Common myeloid progenitor, CD34-positive (primary cell): ENCODE results near the gene CRYL1.

Experiments used
- CTCF ChIA-PET: fragments of 350-600 bp; sonication (Branson Sonifier 250); formaldehyde crosslinking; loops from one replicate; lab custom pipeline; 2021; ENCODE audit warnings: antibody characterized with exemption; lab: Charles Lee
- POLR2A ChIA-PET: fragments of 350-600 bp; sonication (Branson Sonifier 250); formaldehyde crosslinking; loops from one replicate; lab custom pipeline; 2021; ENCODE audit warnings: antibody characterized with exemption; lab: Charles Lee
- DNase-seq, 3 donors: peaks; one replicate each; pipeline versions ENCODE4 v3.0.0 to v3.0.0-alpha.2; 2013
- H3K27ac ChIP-seq, 2 experiments: 1 replicate in 1 of 2; 2 replicates in 1 of 2; pipeline ENCODE4 v1.7.0; 2013; ENCODE audit warnings: inconsistent platforms in 2 of 2, low read length in 2 of 2, mild to moderate bottlenecking in 2 of 2, low read depth in 1 of 2, moderate library complexity in 1 of 2; ENCODE audit not compliant: severe bottlenecking in 2 of 2, insufficient read depth in 1 of 2, poor library complexity in 1 of 2
- H3K27me3 ChIP-seq, 5 experiments: replicated peaks in 2 of 5; 1 replicate in 3 of 5; 2 replicates in 2 of 5; pipeline versions ENCODE4 v1.6.1 to v1.7.0; 2013; ENCODE audit warnings: low read length in 4 of 5, mild to moderate bottlenecking in 2 of 5, moderate library complexity in 2 of 5, inconsistent platforms in 1 of 5; ENCODE audit not compliant: insufficient read depth in 5 of 5, control insufficient read depth in 4 of 5
- H3K36me3 ChIP-seq, 4 experiments: 1 replicate in 2 of 4; 2 replicates in 2 of 4; pipeline versions ENCODE4 v1.6.1 to v1.7.0; 2013; ENCODE audit warnings: low read length in 3 of 4, control low read depth in 1 of 4, mild to moderate bottlenecking in 1 of 4; ENCODE audit not compliant: control insufficient read depth in 4 of 4, insufficient read depth in 4 of 4
- H3K4me1 ChIP-seq, 4 experiments: 1 replicate in 3 of 4; 2 replicates in 1 of 4; pipeline versions ENCODE4 v1.6.1 to v1.7.1; 2013; ENCODE audit warnings: low read length in 3 of 4, mild to moderate bottlenecking in 3 of 4, control low read depth in 1 of 4, inconsistent platforms in 1 of 4, moderate library complexity in 1 of 4; ENCODE audit not compliant: control insufficient read depth in 4 of 4, insufficient read depth in 4 of 4; ENCODE audit errors: control extremely low read depth in 1 of 4
- H3K4me3 ChIP-seq, 7 experiments: 1 replicate in 4 of 7; 2 replicates in 3 of 7; pipeline versions ENCODE4 v1.5.1 to v1.7.0; 2013; ENCODE audit warnings: mild to moderate bottlenecking in 7 of 7, low read length in 6 of 7, moderate library complexity in 6 of 7, inconsistent platforms in 2 of 7, low read depth in 2 of 7, control low read depth in 1 of 7; ENCODE audit not compliant: insufficient read depth in 4 of 7, control insufficient read depth in 1 of 7; ENCODE audit errors: extremely low read depth in 1 of 7
- H3K9me3 ChIP-seq, 5 experiments: 1 replicate in 4 of 5; 2 replicates in 1 of 5; pipeline versions ENCODE4 v1.6.1 to v1.7.1; 2013; ENCODE audit warnings: low read length in 4 of 5, mild to moderate bottlenecking in 2 of 5, inconsistent platforms in 1 of 5, low read depth in 1 of 5, moderate library complexity in 1 of 5; ENCODE audit not compliant: control insufficient read depth in 4 of 5, insufficient read depth in 2 of 5; ENCODE audit errors: control extremely low read depth in 1 of 5
- WGBS: methylation state at CpG from one replicate; pipeline ENCODE4 v1.1.5; 2013; ENCODE audit not compliant: insufficient coverage; 5-methylcytosine and 5-hydroxymethylcytosine counted together

Gene CRYL1

DNA sequence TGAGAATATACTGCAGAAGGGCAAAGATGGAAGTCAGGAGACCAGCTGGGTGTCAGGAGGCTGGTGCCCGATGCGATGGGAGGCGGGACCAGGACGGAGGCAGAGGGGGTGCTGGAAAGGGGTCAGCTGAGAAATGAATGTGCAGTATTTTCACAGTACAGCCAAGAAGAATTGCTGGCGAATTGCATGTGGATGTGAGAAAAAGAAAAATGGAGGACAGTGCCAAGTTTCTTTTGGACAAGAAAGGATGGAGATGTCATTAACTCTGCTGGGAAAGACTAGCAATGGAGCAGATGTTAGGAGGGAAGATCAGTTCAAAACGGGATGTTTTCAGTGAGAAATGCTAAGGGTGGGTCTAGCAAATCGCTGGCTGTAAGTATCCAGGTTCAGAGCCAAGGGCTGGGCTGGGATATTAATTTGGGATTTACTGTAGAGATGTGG lies 7.0 kb downstream of the CRYL1 start:
- POLR2A ChIA-PET = no interaction called here
- Histone ChIP-seq H3K27me3 (no peaks in the 10 kb centered on the region), H3K4me1 (peaks cover 2 to 12% (median 6%) of the 10 kb centered on the region in 4 experiments), H3K36me3 (peaks cover 0 to 4% (median under 1%) of the 10 kb centered on the region in 4 experiments), H3K27ac (no peak overlapping the region), H3K4me3 (no peak overlapping the region), H3K9me3 (no peaks in the 10 kb centered on the region)
- CTCF ChIA-PET = interaction anchor here (1.1 to 1.5 kb wide), 3 partner anchors 23 to 296 kb away, joined by 3 read pairs; no protein-coding TSS in a partner anchor
- 100% methylated on average over 7 of the region's 7 CpGs for WGBS
- DNase-seq = no peak

DNA sequence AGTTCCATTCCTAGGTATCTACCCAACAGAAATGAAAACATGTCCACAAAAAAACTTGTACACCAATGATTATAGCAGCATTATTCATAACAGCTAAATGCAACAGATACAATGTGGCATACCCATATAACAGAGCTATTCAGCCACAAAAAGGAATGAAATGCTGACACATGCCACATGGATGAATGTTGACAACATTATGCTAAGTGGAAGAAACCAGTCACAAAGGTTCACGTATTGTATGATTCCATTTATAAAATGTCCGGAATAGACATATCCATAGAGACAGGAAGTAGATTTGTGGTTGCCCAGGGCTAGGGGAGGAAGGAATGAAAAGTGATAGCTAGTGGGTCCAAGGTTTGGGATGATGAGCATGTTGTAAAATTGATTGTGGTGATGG lies 10.8 kb downstream of the CRYL1 start:
- Histone ChIP-seq H3K36me3 (peaks cover 2 to 9% (median 4%) of the 10 kb centered on the region in 4 experiments), H3K4me1 (peaks cover 4 to 34% (median 23%) of the 10 kb centered on the region in 4 experiments), H3K9me3 (no peaks in the 10 kb centered on the region), H3K27me3 (no peaks in the 10 kb centered on the region), H3K27ac (no peak overlapping the region), H3K4me3 (no peak overlapping the region)
- 46% methylated on average over 2 of the region's 2 CpGs for WGBS
- ChIA-PET CTCF (no interaction called here), POLR2A (no interaction called here)
- peak in 2 of 3 donors; percentile 37 to 61 for DNase-seq

DNA sequence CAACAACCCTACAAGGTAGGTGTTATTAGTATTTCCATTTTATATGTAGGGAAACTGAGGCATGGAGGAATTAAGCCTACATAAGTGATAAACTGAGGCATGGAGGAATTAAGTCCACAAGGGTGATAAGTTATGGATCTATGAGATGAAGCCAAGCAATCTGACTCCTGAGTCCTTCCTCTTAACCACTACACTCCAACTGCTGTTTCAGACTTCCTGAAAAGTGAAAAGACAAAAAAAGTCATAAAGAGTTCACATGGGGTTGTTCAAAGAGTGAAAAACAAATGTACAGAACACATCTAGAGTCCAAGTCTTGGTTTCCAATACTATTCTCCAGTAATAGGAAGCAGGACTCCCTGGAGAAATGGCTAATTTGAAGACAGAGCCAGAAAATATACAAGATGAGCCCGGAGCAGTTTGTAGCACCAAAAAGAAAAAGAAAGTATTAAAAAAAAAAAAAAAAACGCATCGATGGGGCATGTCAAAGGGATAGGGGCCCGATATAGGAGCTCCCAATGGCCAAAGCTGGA lies 12.1 kb downstream of the CRYL1 start:
- peaks cover 0 to 9% (median 4%) of the 10 kb centered on the region in 4 experiments for H3K36me3 ChIP-seq
- no peaks in the 10 kb centered on the region for H3K9me3 ChIP-seq
- peaks cover 4 to 34% (median 23%) of the 10 kb centered on the region in 4 experiments for H3K4me1 ChIP-seq
- WGBS = 83% methylated on average over 1 of the region's 4 CpGs
- CTCF ChIA-PET = interaction anchor here (1.1 kb wide), 1 partner anchor 35 kb away, joined by 3 read pairs; no protein-coding TSS in a partner anchor
- peak in 2 of 3 donors; percentile 51 to 70 for DNase-seq
- peak overlapping the region in 1 of 2 experiments; percentile 57 for H3K27ac ChIP-seq
- POLR2A ChIA-PET = no interaction called here
- H3K27me3 ChIP-seq = no peaks in the 10 kb centered on the region
- peak overlapping the region in 2 of 7 experiments; percentile 6 to 57 for H3K4me3 ChIP-seq

DNA sequence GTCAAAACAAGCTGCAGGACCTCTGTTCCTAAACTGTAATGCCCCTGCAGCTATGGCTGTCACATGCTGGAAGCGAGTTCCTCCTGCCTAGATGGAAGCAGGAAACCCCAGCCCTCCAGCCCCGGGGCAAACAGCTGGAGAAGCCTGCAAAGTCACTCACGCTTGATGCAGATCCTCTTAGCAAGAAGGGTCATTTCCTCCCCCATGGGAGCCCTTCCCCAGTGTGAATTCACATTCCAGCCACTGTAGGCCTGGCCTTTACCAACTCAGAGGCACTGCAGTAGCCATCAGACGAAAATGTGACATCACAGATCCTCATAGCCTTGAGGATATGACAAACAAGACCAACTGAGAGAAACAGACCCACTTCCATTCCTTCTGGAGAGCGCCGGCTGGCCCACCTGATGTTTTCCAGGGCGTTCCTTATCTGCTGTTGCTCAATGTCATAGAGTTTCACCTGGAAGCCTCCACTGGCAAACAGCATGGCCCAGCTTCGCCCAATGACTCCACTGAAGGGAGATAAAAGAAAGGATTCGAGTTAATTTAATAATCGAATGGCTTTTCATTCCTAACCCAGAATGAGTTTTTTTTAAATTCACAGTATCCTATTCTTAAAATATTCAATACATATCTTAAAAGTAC lies 13.5 kb downstream of the CRYL1 start:
- Histone ChIP-seq H3K27me3 (no peaks in the 10 kb centered on the region), H3K36me3 (peaks cover 0 to 9% (median 4%) of the 10 kb centered on the region in 4 experiments), H3K27ac (no peak overlapping the region), H3K4me1 (peaks cover 4 to 36% (median 23%) of the 10 kb centered on the region in 4 experiments), H3K9me3 (no peaks in the 10 kb centered on the region), H3K4me3 (no peak overlapping the region)
- POLR2A ChIA-PET = interaction anchor here (0.5 kb wide), 1 partner anchor 488 kb away, joined by 3 read pairs; no protein-coding TSS in a partner anchor
- DNase-seq = peak in 1 of 3 donors; percentile 18
- WGBS = 57% methylated on average over 7 of the region's 10 CpGs
- CTCF ChIA-PET = interaction anchor here (0.6 to 2.1 kb wide), 6 partner anchors 11 to 315 kb away, joined by 3 to 8 read pairs (median 3); partner anchors contain the start of gene CRYL1

DNA sequence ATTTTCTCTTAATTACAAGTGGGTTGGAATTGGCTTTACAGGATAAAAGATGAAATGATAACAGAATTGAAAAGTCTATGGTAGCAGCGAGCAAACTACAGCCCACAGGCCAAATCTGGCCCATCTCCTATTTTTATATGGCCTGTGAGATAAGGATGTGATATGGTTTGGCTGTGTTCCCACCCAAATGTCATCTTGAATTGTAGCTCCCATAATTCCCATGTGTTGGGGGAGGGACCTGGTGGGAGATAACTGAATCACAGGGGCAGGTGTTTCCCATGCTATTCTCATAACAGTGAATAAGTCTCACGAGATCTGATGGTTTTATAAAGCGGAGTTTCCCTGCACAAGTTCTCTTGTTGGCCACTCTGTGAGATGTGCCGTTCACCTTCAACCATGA lies 19.0 kb downstream of the CRYL1 start:
- Histone ChIP-seq H3K27me3 (no peaks in the 10 kb centered on the region), H3K4me3 (no peak overlapping the region), H3K9me3 (no peaks in the 10 kb centered on the region), H3K36me3 (peaks cover 0 to 9% (median 4%) of the 10 kb centered on the region in 4 experiments), H3K27ac (no peak overlapping the region), H3K4me1 (peaks cover 0 to 17% (median 9%) of the 10 kb centered on the region in 4 experiments)
- ChIA-PET CTCF (interaction anchor here (1.0 to 2.0 kb wide), 3 partner anchors 12 to 44 kb away, joined by 3 to 5 read pairs (median 3); no protein-coding TSS in a partner anchor), POLR2A (no interaction called here)
- 75% methylated on average over 2 of the region's 4 CpGs for WGBS
- peak in 2 of 3 donors; percentile 43 to 62 for DNase-seq

DNA sequence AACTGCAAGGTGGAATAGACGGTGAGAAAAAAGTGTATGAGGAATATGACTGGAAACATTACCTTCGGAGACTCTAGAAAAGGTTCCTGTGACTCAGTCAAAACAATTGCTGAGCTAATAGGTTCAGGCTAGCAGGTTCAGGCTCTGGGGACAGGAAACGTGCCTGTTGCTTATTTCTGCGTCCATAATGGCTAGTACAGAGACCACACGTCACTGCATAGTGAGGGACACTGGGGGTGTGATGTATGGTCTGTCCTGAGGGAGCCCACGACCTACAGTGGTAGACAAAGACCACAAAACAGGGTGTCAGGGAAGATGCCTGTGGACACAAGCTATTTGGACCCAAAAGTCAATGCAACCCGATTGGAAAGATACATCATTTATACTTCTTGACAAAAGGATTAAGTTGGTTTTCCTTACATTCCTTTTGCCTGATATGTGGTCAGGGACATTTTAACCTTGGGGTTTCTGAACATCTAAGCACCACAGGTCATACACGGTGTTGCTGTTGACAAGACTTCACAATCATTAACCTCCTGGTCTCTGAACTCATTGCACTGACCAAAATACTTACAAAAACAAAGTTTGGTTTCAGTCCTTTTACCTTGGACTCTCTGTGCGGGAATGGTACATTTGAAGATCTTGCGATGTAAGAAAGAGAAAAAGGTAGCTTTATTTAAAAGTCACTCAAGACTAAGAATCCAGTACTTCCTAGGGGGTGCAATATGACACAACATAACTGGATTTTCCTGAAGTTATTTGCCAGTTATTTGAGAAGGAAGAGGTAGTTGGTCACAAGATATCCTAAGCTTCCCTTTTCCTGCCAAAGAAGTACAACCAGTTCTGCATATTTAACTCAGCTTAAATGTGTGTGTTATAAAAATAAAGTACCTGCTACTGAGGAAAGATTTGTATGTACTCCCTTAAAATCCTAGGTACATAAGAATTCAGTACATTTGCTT lies 20.0 kb downstream of the CRYL1 start:
- Histone ChIP-seq H3K4me1 (peaks cover 0 to 15% (median 8%) of the 10 kb centered on the region in 4 experiments), H3K27ac (no peak overlapping the region), H3K36me3 (peaks cover 0 to 5% (median 1%) of the 10 kb centered on the region in 4 experiments), H3K27me3 (no peaks in the 10 kb centered on the region), H3K9me3 (peaks cover 0 to 2% (median 0%) of the 10 kb centered on the region in 5 experiments), H3K4me3 (no peak overlapping the region)
- ChIA-PET CTCF (interaction anchor here (1.0 to 2.0 kb wide), 3 partner anchors 11 to 45 kb away, joined by 3 to 5 read pairs (median 3); no protein-coding TSS in a partner anchor), POLR2A (no interaction called here)
- DNase-seq = no peak
- WGBS = 98% methylated on average over 8 of the region's 10 CpGs
